Smooth muscle cell (in vitro differentiated cells): ENCODE results near the gene DENND1A. TPM values are rescaled to one million over a fixed set of nuclear protein-coding genes. Genes with fewer than 3 reads are reported as not detected.

ENCODE experiments used
- DNase-seq: peaks from one replicate; lab custom pipeline; 2025; ENCODE audit not compliant: unreplicated experiment; lab: John Stamatoyannopoulos, UW
- H2AFZ ChIP-seq: fragments of 200-600 bp; sonication (generic); 2 replicates; pipeline ENCODE4 v1.6.0; 2016; ENCODE audit warnings: antibody characterized with exemption, low read depth, mild to moderate bottlenecking
- H3F3A ChIP-seq: fragments of 200-600 bp; sonication (generic); 2 replicates; pipeline ENCODE4 v1.6.0; 2017; ENCODE audit warnings: antibody characterized with exemption, low read depth
- H3K27ac ChIP-seq: fragments of 200-600 bp; sonication (generic); 2 replicates; pipeline ENCODE4 v1.5.1; 2016; ENCODE audit warnings: low read depth, mild to moderate bottlenecking
- H3K27me3 ChIP-seq: fragments of 200-600 bp; sonication (generic); 2 replicates; pipeline ENCODE4 v1.6.1; 2016; ENCODE audit warnings: low read depth, mild to moderate bottlenecking
- H3K36me3 ChIP-seq: fragments of 200-600 bp; sonication (generic); 2 replicates; pipeline ENCODE4 v1.5.1; 2016; ENCODE audit warnings: low read depth
- H3K4me1 ChIP-seq: fragments of 200-600 bp; sonication (generic); 2 replicates; pipeline ENCODE4 v1.5.1; 2016; ENCODE audit warnings: low read depth
- H3K4me2 ChIP-seq: fragments of 200-600 bp; sonication (generic); 2 replicates; pipeline ENCODE4 v1.6.0; 2016; ENCODE audit warnings: mild to moderate bottlenecking
- H3K4me3 ChIP-seq: fragments of 200-600 bp; sonication (generic); 2 replicates; pipeline ENCODE4 v1.5.1; 2016; ENCODE audit warnings: mild to moderate bottlenecking
- H3K79me2 ChIP-seq: fragments of 200-600 bp; sonication (generic); 2 replicates; pipeline ENCODE4 v1.6.0; 2016; ENCODE audit warnings: low read depth, mild to moderate bottlenecking
- H3K9ac ChIP-seq: fragments of 200-600 bp; sonication (generic); 2 replicates; pipeline ENCODE4 v1.6.0; 2016; ENCODE audit warnings: low read depth
- H3K9me3 ChIP-seq: fragments of 200-600 bp; sonication (generic); replicated peaks from 2 replicates; pipeline ENCODE4 v1.5.1; 2016; ENCODE audit warnings: low read depth
- H4K20me1 ChIP-seq: fragments of 200-600 bp; sonication (generic); 2 replicates; pipeline ENCODE4 v1.6.0; 2016; ENCODE audit warnings: low read depth
- CTCF ChIP-seq: fragments of 200-600 bp; sonication (generic); IDR thresholded peaks from 2 replicates; pipeline ENCODE4 v1.5.1; 2017; ENCODE audit warnings: borderline replicate concordance, mild to moderate bottlenecking, antibody characterized with exemption; ENCODE audit not compliant: insufficient read depth, poor library complexity, severe bottlenecking
- WGBS: methylation state at CpG from one replicate; pipeline ENCODE4 v1.1.7; 2016; ENCODE audit warnings: low lambda C conversion rate; 5-methylcytosine and 5-hydroxymethylcytosine counted together
- polyA plus RNA-seq: library from polyadenylated mRNA; unstranded; fragments of >200 nt; fragmentation: Nextera tagmentation; extraction: Ambion mirVana; gene quantifications from 2 replicates; pipeline ENCODE4 v1.2.1, GENCODE V29; 2016
- total RNA-seq: library from RNA; depleted of rRNA; stranded (reverse); fragments of >200 nt; gene quantifications from 2 replicates; pipeline ENCODE4 v1.2.3, GENCODE V29; 2014

The DENND1A gene
- total and polyA plus RNA-seq, 2 experiments from 2014 or later, result 8.1 to 20.2 TPM

GRCh38 chr9:123371805-123372590, 557.9 kb downstream of the DENND1A start:
- Histone ChIP-seq H3K4me1 (peaks cover 19% of the 10 kb centered on the region), H3K9me3 (no peaks in the 10 kb centered on the region), H3K9ac (no peak overlapping the region), H3K4me2 (no peak overlapping the region), H3K27ac (no peak overlapping the region), H3K36me3 (no peaks in the 10 kb centered on the region), H4K20me1 (no peaks in the 10 kb centered on the region), H3K4me3 (no peak overlapping the region), H3K79me2 (no peaks in the 10 kb centered on the region), H2AFZ (no peak overlapping the region), H3F3A (peaks cover 3% of the 10 kb centered on the region), H3K27me3 (no peaks in the 10 kb centered on the region)
- 96% methylated on average over 14 of the region's 14 CpGs for WGBS
- TF ChIP-seq CTCF, result no peak
- no peak for DNase-seq

GRCh38 chr9:123371228-123371584, 558.7 kb downstream of the DENND1A start:
- H2AFZ ChIP-seq, result no peak overlapping the region
- WGBS, result 94% methylated on average over 18 of the region's 18 CpGs
- H3K4me3 ChIP-seq, result no peak overlapping the region
- no peaks in the 10 kb centered on the region for H3K79me2 ChIP-seq
- DNase-seq, result no peak
- no peaks in the 10 kb centered on the region for H3K27me3 ChIP-seq
- H3K36me3 ChIP-seq, result no peaks in the 10 kb centered on the region
- TF ChIP-seq CTCF, result no peak
- no peaks in the 10 kb centered on the region for H3K9me3 ChIP-seq
- no peaks in the 10 kb centered on the region for H3F3A ChIP-seq
- no peak overlapping the region for H3K9ac ChIP-seq
- H3K4me1 ChIP-seq, result peaks cover 19% of the 10 kb centered on the region
- H3K27ac ChIP-seq, result no peak overlapping the region
- no peak overlapping the region for H3K4me2 ChIP-seq
- no peaks in the 10 kb centered on the region for H4K20me1 ChIP-seq

- no peaks in the 10 kb centered on the region for H3K36me3 ChIP-seq
- TF ChIP-seq CTCF, result no peak
- H3K79me2 ChIP-seq, result no peaks in the 10 kb centered on the region
- no peak overlapping the region for H3K4me3 ChIP-seq
- no peaks in the 10 kb centered on the region for H3K27me3 ChIP-seq
- H3F3A ChIP-seq, result no peaks in the 10 kb centered on the region
- DNase-seq, result no peak
- H3K4me1 ChIP-seq, result peaks cover 18% of the 10 kb centered on the region
- 96% methylated on average over 28 of the region's 29 CpGs for WGBS
- no peak overlapping the region for H3K27ac ChIP-seq
- H3K9me3 ChIP-seq, result no peaks in the 10 kb centered on the region
- H3K9ac ChIP-seq, result no peak overlapping the region
- no peaks in the 10 kb centered on the region for H4K20me1 ChIP-seq
- no peak overlapping the region for H3K4me2 ChIP-seq
- H2AFZ ChIP-seq, result no peak overlapping the region
These were observed 559.2 kb downstream of the DENND1A start for GRCh38 chr9:123370526-123371227.
